ENCODE data around the gene PFKFB1.
"Not testable (repeated sequence)": the region's sequence is repeated elsewhere in the genome, so short reads cannot be mapped to it uniquely, and the experiment has no call there.

The PFKFB1 gene

GRCh38 chrX:55006827-55007621, 13.0 kb upstream of the PFKFB1 start:
- no peak for TF ChIP-seq GATA1 (IDR thresholded peaks at IDR 0.05; ENCODE audit: low read depth, low read length)
- TF ChIP-seq POLR2A (IDR thresholded peaks at IDR 0.05; ENCODE audit: low read length) = no peak
- peak in 1 of 2 experiments; percentile 41 for DNase-seq

DNA sequence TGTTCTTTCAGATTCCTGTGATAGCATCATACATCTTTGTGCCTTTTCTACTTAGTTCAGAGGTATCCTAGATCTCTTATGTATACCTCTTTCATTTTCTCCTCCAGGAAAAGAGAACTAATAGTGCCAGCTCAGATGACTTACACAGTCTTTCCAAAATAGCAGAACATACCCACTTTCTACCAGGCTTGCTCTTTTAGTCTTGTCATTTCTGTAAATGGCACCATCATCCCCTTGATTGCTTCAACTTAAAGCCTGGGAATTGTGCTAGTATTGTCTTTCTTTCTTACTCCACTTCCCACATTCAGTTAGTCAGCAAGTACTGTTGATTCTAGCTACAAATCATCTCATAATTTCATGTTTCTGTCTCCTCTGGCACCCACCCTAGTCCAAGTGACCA, 11.3 kb upstream of the PFKFB1 start:
- DNase-seq = peak in 1 of 2 experiments; percentile 37
- TF ChIP-seq GATA1 (IDR thresholded peaks at IDR 0.05; ENCODE audit: low read depth, low read length) = no peak
- TF ChIP-seq POLR2A (IDR thresholded peaks at IDR 0.05; ENCODE audit: low read length) = no peak

DNA sequence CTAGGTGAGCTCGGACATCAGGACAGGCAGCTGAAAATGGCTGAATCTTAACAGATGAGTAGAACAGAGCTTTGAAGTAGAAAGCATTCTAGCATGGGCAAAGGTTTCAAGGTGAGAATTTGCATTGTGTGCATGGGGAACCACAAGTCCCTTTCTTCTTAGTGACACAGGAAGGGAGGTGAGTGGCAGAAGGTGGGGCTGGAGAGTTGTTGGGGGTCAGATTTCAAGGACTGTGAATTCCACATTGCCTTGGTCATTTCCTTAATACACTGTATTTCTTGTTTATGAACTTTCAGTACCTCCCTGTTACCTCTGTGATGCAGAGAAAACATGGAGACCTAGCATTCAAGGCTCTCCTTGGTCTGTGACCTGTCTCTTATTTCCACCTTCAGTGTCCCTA, 10.2 kb upstream of the PFKFB1 start:
- peak in 1 of 2 experiments; percentile 28 for DNase-seq
- TF ChIP-seq GATA1 (IDR thresholded peaks at IDR 0.05; ENCODE audit: low read depth, low read length) = no peak
- TF ChIP-seq POLR2A (IDR thresholded peaks at IDR 0.05; ENCODE audit: low read length) = no peak

- peak; percentile 94 for DNase-seq
- peak; percentile 94 for TF ChIP-seq POLR2A (IDR thresholded peaks at IDR 0.05; ENCODE audit: low read length)
- no peak for TF ChIP-seq GATA1 (IDR thresholded peaks at IDR 0.05; ENCODE audit: low read depth, low read length)
Measured at GRCh38 chrX:54999717-55000598, 6.0 kb upstream of the PFKFB1 start, which contains the start of gene APEX2. Gene APEX2, plus strand, starts transcription at chrX:55000363. Its CDS starts 60 bp downstream, at chrX:55000423.

DNA sequence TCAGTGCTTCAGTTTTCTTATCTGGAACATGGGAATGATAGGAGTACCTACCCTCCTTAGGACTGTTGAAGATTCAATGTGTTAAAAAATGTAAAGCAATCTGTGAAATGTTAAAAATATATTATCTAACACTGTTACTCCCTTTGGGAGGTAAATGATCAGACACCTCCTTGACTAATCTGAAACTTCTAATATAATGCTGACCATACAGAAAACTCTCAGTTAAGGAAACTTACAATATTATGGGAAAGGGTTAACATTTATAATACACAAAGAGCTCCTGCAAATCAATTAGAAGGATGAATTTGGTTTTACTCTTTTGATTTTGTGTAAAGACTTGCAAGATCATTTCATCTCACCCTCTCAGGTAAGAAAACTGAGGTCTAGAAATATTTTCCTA, 1.6 kb upstream of the PFKFB1 start:
- TF ChIP-seq POLR2A (IDR thresholded peaks at IDR 0.05; ENCODE audit: low read length) (no peak), GATA1 (IDR thresholded peaks at IDR 0.05; ENCODE audit: low read depth, low read length) (no peak)
- DNase-seq = no peak

GRCh38 chrX:54994668-54995351, 822 bp upstream of the PFKFB1 start:
- no peak for DNase-seq
- no peak for TF ChIP-seq POLR2A (IDR thresholded peaks at IDR 0.05; ENCODE audit: low read length)
- TF ChIP-seq GATA1 (IDR thresholded peaks at IDR 0.05; ENCODE audit: low read depth, low read length) = no peak

- peak; percentile 20 to 70 for DNase-seq
- no peak for TF ChIP-seq GATA1 (IDR thresholded peaks at IDR 0.05; ENCODE audit: low read depth, low read length)
- TF ChIP-seq POLR2A (IDR thresholded peaks at IDR 0.05; ENCODE audit: low read length) = no peak
Measured at GRCh38 chrX:54992911-54993622, 921 bp downstream of the PFKFB1 start.

- no peak for TF ChIP-seq POLR2A (IDR thresholded peaks at IDR 0.05; ENCODE audit: low read length)
- no peak for TF ChIP-seq GATA1 (IDR thresholded peaks at IDR 0.05; ENCODE audit: low read depth, low read length)
- DNase-seq = no peak
Measured at GRCh38 chrX:54991706-54992105, 2.3 kb downstream of the PFKFB1 start.

- not testable (repeated sequence) for DNase-seq
Measured at GRCh38 chrX:54983306-54983705, 10.7 kb downstream of the PFKFB1 start.

DNA sequence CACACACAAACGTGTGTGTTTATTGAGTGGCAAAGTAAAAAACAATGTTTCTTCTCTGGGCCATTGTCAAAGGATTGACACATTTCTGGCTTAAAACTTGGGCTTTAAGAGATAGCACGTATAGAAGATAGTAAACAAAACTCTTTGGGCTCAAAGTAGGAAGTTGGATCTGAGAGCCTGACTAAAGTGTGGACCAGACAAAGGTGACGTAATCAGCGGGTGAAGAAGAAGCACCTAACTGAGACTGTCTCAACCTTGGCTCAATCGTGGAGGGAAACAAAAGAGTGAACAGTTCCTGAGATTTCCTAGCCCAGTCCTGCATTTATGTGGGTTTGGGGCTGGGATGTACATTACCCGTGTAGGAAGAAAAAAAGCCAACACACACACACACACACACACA, 13.7 kb downstream of the PFKFB1 start:
- DNase-seq = no peak
- TF ChIP-seq GATA1 (IDR thresholded peaks at IDR 0.05; ENCODE audit: low read depth, low read length) (no peak), POLR2A (IDR thresholded peaks at IDR 0.05; ENCODE audit: low read length) (no peak)

- TF ChIP-seq GATA1 (IDR thresholded peaks at IDR 0.05; ENCODE audit: low read depth, low read length) (no peak), POLR2A (IDR thresholded peaks at IDR 0.05; ENCODE audit: low read length) (no peak)
- DNase-seq = no peak
Measured at GRCh38 chrX:54979432-54979831, 14.6 kb downstream of the PFKFB1 start.

DNA sequence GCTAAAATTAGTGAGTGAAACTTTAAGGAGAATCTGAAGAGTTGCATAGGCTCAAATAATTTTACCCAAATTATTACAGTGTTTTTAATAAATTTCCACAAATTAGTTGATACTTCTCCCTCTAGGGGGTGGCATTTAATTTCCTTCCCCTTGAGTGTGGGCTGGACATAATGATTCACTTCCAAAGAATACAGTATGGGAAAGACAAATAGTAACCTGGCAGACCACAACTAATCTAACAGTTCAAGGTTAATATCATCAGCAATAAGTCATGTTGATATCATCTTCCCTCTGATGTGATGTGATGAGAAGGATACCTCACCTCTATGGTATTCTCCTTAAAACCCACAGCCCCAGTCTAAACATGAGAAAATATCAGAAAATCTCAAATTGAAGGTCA, 15.5 kb downstream of the PFKFB1 start:
- TF ChIP-seq POLR2A (IDR thresholded peaks at IDR 0.05; ENCODE audit: low read length) = no peak
- no peak for TF ChIP-seq GATA1 (IDR thresholded peaks at IDR 0.05; ENCODE audit: low read depth, low read length)
- DNase-seq = no peak

DNA sequence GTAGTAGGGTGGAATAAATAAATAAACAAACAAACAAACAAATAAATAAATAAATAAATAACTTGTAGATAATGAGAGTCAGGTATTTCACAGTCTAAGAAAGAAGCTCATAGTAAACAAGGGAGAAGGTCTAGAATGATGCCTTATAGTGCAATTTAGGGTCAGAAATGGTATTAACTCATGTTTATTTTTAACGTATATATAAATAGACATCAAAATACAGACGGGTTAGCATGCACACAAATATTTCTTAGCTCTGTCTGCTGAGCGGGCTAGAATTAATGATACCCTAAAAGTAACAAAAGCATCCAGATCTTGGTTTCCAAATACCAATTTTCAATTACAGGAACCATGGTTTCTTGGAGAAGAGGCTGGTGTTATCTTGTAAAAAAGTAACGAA, 16.6 kb downstream of the PFKFB1 start:
- no peak for TF ChIP-seq POLR2A (IDR thresholded peaks at IDR 0.05; ENCODE audit: low read length)
- no peak for TF ChIP-seq GATA1 (IDR thresholded peaks at IDR 0.05; ENCODE audit: low read depth, low read length)
- DNase-seq = no peak

Data from erythroblast (primary cell).